HEK293 (cell line): ENCODE results near the gene RBMS1.

Source experiments
- CTCF ChIA-PET: fragments of 350-600 bp; formaldehyde crosslinking; extraction: SDS; loops from one replicate; lab custom pipeline; 2021; ENCODE audit warnings: antibody characterized with exemption; lab: Yijun Ruan, JAX
- POLR2A ChIA-PET: fragments of 300-600 bp; formaldehyde crosslinking; extraction: SDS; loops from one replicate; lab custom pipeline; 2020; ENCODE audit warnings: antibody characterized with exemption, inconsistent platforms; lab: Yijun Ruan, JAX
- H3K27ac ChIP-seq: fragments of 200-500 bp; sonication (Bioruptor generic); 2 replicates; pipeline ENCODE4 v1.5.1; 2014; ENCODE audit warnings: low read depth, low read length, control low read depth, inconsistent platforms; ENCODE audit errors: extremely low read depth
- H3K36me3 ChIP-seq, 2 experiments: fragments of 200-500 bp in 1 of 2; sonication (Bioruptor generic) in 1 of 2; 1 replicate in 1 of 2; 2 replicates in 1 of 2; pipeline ENCODE4 v1.5.1; 2014 to 2017; ENCODE audit warnings: inconsistent platforms in 2 of 2, low read length in 2 of 2; ENCODE audit not compliant: control insufficient read depth in 2 of 2, insufficient read depth in 1 of 2
- H3K4me1 ChIP-seq: fragments of 200-500 bp; sonication (Bioruptor generic); 2 replicates; pipeline ENCODE4 v1.5.1; 2014; ENCODE audit warnings: mild to moderate bottlenecking, low read length, inconsistent platforms; ENCODE audit not compliant: control insufficient read depth, insufficient read depth
- H3K4me3 ChIP-seq: 2 replicates; pipeline ENCODE4 v1.5.1; 2011; ENCODE audit warnings: low read depth, mild to moderate bottlenecking, control low read depth, low read length, moderate library complexity
- H3K9me3 ChIP-seq: fragments of 200-500 bp; sonication (Bioruptor generic); 2 replicates; pipeline ENCODE4 v1.5.1; 2014; ENCODE audit warnings: low read depth, low read length, inconsistent platforms; ENCODE audit not compliant: control insufficient read depth, insufficient read depth
- GLI2 ChIP-seq: fragments of 450-650 bp; formaldehyde crosslinking; IDR thresholded peaks from 2 replicates; pipeline ENCODE4; 2017; ENCODE audit warnings: missing biosample characterization, missing genetic modification characterization, low read depth, borderline replicate concordance
- GLI4 ChIP-seq: fragments of 450-650 bp; formaldehyde crosslinking; IDR thresholded peaks from 2 replicates; pipeline ENCODE4 v1.5.1; 2016; ENCODE audit warnings: missing biosample characterization, missing genetic modification characterization
- SCRT1 ChIP-seq: fragments of 450-650 bp; formaldehyde crosslinking; IDR thresholded peaks from 2 replicates; pipeline ENCODE4 v1.5.1; 2016; ENCODE audit warnings: missing biosample characterization, missing genetic modification characterization, borderline replicate concordance
- WT1 ChIP-seq: fragments of 450-650 bp; formaldehyde crosslinking; IDR thresholded peaks from 2 replicates; pipeline ENCODE4 v1.5.1; 2016; ENCODE audit warnings: missing biosample characterization, missing genetic modification characterization
- ZNF10 ChIP-seq: fragments of 450-650 bp; formaldehyde crosslinking; IDR thresholded peaks from 2 replicates; pipeline ENCODE4 v1.5.1; 2017; ENCODE audit warnings: missing biosample characterization, missing genetic modification characterization
- ZNF157 ChIP-seq: fragments of 450-650 bp; formaldehyde crosslinking; IDR thresholded peaks from 2 replicates; pipeline ENCODE4 v1.5.1; 2016; ENCODE audit warnings: missing biosample characterization, missing genetic modification characterization
- ZNF221 ChIP-seq: fragments of 450-650 bp; formaldehyde crosslinking; IDR thresholded peaks from 2 replicates; pipeline ENCODE4 v1.5.1; 2017; ENCODE audit warnings: missing biosample characterization, missing genetic modification characterization, borderline replicate concordance
- ZNF223 ChIP-seq: fragments of 450-650 bp; formaldehyde crosslinking; IDR thresholded peaks from 2 replicates; pipeline ENCODE4 v1.5.1; 2016; ENCODE audit warnings: missing biosample characterization, missing genetic modification characterization
- ZNF24 ChIP-seq: fragments of 450-650 bp; formaldehyde crosslinking; IDR thresholded peaks from 2 replicates; pipeline ENCODE4 v1.5.1; 2016; ENCODE audit warnings: missing biosample characterization, missing genetic modification characterization
- ZNF324 ChIP-seq: fragments of 450-650 bp; formaldehyde crosslinking; IDR thresholded peaks from 2 replicates; pipeline ENCODE4 v1.5.1; 2016; ENCODE audit warnings: missing biosample characterization, missing genetic modification characterization
- ZNF571 ChIP-seq: fragments of 450-650 bp; formaldehyde crosslinking; IDR thresholded peaks from 2 replicates; pipeline ENCODE4 v1.5.0; 2017; ENCODE audit warnings: missing biosample characterization, missing genetic modification characterization
- ZNF580 ChIP-seq: fragments of 450-650 bp; formaldehyde crosslinking; IDR thresholded peaks from 2 replicates; pipeline ENCODE4 v1.5.1; 2016; ENCODE audit warnings: missing biosample characterization, missing genetic modification characterization
- ZNF658 ChIP-seq: fragments of 450-650 bp; formaldehyde crosslinking; IDR thresholded peaks from 2 replicates; pipeline ENCODE4; 2016; ENCODE audit warnings: missing biosample characterization, missing genetic modification characterization
- ZNF677 ChIP-seq: fragments of 450-650 bp; IDR thresholded peaks from 2 replicates; pipeline ENCODE4 v1.5.0; 2018; ENCODE audit warnings: missing biosample characterization, mild to moderate bottlenecking, missing genetic modification characterization, moderate library complexity
- ZNF704 ChIP-seq: fragments of 450-650 bp; formaldehyde crosslinking; IDR thresholded peaks from 2 replicates; pipeline ENCODE4 v1.5.1; 2016; ENCODE audit warnings: missing biosample characterization, missing genetic modification characterization
- ZNF837 ChIP-seq: fragments of 450-650 bp; formaldehyde crosslinking; IDR thresholded peaks from 2 replicates; pipeline ENCODE4 v1.5.1; 2016; ENCODE audit warnings: missing biosample characterization, missing genetic modification characterization
- TF ChIP-seq, protein P1 (sequence below): fragments of 450-650 bp; formaldehyde crosslinking; IDR thresholded peaks from 2 replicates; pipeline ENCODE4 v1.5.1; 2016; ENCODE audit warnings: missing biosample characterization, missing genetic modification characterization, low read depth
- TF ChIP-seq, protein P2 (sequence below): fragments of 450-650 bp; formaldehyde crosslinking; IDR thresholded peaks from 2 replicates; pipeline ENCODE4 v1.5.0; 2017; ENCODE audit warnings: missing biosample characterization, missing genetic modification characterization, borderline replicate concordance
- TF ChIP-seq, protein P3 (sequence below): fragments of 450-650 bp; formaldehyde crosslinking; IDR thresholded peaks from 2 replicates; pipeline ENCODE4 v1.5.1; 2016; ENCODE audit warnings: missing biosample characterization, missing genetic modification characterization

Gene RBMS1

DNA sequence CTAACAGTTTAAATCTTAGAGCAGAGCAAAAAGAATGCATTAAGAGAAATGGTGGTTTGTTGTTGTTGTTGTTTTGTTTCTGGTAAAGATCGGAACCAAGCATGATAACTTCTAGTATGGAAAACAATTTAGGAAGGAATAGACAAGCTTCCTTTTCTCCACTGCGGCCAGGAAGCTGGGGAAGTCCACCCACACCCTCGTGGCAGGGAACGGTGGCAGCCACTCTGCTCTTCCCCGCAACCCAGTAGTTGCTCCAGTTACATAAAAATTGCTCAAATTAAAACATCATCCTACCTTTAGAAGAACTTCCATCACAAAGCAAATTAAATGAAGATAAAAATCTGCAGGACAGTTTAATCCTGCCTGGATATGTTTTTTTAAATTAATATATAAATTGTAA is 113.0 kb downstream of the RBMS1 start:
- Histone ChIP-seq H3K27ac (no peak overlapping the region), H3K36me3 (no peaks in the 10 kb centered on the region), H3K4me3 (no peak overlapping the region), H3K9me3 (no peaks in the 10 kb centered on the region), H3K4me1 (peaks cover 25% of the 10 kb centered on the region)
- ChIA-PET CTCF (no interaction called here), POLR2A (no interaction called here)
- TF ChIP-seq ZNF658 (tag by site-specific recombination): no peak
- TF ChIP-seq ZNF324 (tag by site-specific recombination): no peak
- TF ChIP-seq ZNF837 (tag by site-specific recombination): no peak
- no peak for TF ChIP-seq ZNF571
- TF ChIP-seq ZNF580 (tag by site-specific recombination): no peak
- no peak for TF ChIP-seq ZNF10 (tag by site-specific recombination)
- TF ChIP-seq GLI2 (tag by site-specific recombination): no peak
- TF ChIP-seq, all 188 proteins: peak for 0

GRCh38 chr2:160380000-160380570 is 113.5 kb downstream of the RBMS1 start:
- Histone ChIP-seq H3K36me3 (no peaks in the 10 kb centered on the region), H3K4me1 (peaks cover 25% of the 10 kb centered on the region), H3K27ac (no peak overlapping the region), H3K4me3 (no peak overlapping the region), H3K9me3 (no peaks in the 10 kb centered on the region)
- ChIA-PET CTCF (no interaction called here), POLR2A (no interaction called here)
- TF ChIP-seq ZNF223 (tag by site-specific recombination) (no peak), ZNF157 (no peak), ZNF571 (no peak), ZNF677 (tag by site-specific recombination) (no peak), SCRT1 (no peak), WT1 (tag by site-specific recombination) (no peak), ZNF704 (tag by site-specific recombination) (no peak), ZNF221 (tag by site-specific recombination) (no peak), GLI4 (tag by site-specific recombination) (no peak), ZNF24 (no peak)
- TF ChIP-seq, protein P1, sequence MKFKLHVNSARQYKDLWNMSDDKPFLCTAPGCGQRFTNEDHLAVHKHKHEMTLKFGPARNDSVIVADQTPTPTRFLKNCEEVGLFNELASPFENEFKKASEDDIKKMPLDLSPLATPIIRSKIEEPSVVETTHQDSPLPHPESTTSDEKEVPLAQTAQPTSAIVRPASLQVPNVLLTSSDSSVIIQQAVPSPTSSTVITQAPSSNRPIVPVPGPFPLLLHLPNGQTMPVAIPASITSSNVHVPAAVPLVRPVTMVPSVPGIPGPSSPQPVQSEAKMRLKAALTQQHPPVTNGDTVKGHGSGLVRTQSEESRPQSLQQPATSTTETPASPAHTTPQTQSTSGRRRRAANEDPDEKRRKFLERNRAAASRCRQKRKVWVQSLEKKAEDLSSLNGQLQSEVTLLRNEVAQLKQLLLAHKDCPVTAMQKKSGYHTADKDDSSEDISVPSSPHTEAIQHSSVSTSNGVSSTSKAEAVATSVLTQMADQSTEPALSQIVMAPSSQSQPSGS (tag by site-specific recombination): no peak
- TF ChIP-seq, protein P2, sequence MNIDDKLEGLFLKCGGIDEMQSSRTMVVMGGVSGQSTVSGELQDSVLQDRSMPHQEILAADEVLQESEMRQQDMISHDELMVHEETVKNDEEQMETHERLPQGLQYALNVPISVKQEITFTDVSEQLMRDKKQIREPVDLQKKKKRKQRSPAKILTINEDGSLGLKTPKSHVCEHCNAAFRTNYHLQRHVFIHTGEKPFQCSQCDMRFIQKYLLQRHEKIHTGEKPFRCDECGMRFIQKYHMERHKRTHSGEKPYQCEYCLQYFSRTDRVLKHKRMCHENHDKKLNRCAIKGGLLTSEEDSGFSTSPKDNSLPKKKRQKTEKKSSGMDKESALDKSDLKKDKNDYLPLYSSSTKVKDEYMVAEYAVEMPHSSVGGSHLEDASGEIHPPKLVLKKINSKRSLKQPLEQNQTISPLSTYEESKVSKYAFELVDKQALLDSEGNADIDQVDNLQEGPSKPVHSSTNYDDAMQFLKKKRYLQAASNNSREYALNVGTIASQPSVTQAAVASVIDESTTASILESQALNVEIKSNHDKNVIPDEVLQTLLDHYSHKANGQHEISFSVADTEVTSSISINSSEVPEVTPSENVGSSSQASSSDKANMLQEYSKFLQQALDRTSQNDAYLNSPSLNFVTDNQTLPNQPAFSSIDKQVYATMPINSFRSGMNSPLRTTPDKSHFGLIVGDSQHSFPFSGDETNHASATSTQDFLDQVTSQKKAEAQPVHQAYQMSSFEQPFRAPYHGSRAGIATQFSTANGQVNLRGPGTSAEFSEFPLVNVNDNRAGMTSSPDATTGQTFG: no peak
- TF ChIP-seq, protein P3, sequence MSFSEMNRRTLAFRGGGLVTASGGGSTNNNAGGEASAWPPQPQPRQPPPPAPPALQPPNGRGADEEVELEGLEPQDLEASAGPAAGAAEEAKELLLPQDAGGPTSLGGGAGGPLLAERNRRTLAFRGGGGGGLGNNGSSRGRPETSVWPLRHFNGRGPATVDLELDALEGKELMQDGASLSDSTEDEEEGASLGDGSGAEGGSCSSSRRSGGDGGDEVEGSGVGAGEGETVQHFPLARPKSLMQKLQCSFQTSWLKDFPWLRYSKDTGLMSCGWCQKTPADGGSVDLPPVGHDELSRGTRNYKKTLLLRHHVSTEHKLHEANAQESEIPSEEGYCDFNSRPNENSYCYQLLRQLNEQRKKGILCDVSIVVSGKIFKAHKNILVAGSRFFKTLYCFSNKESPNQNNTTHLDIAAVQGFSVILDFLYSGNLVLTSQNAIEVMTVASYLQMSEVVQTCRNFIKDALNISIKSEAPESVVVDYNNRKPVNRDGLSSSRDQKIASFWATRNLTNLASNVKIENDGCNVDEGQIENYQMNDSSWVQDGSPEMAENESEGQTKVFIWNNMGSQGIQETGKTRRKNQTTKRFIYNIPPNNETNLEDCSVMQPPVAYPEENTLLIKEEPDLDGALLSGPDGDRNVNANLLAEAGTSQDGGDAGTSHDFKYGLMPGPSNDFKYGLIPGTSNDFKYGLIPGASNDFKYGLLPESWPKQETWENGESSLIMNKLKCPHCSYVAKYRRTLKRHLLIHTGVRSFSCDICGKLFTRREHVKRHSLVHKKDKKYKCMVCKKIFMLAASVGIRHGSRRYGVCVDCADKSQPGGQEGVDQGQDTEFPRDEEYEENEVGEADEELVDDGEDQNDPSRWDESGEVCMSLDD: no peak
